Activated CD8-positive, alpha-beta T cell treated with anti-CD3 and anti-CD28 coated beads, Interleukin-2, amount 10 ng/mL, durations not matched to agents 7 days and 5 days (primary cell): ENCODE measurements around the gene KRTAP17-1. TPM values are rescaled to one million over a fixed set of nuclear protein-coding genes. Genes with fewer than 3 reads are reported as not detected.
"Not testable (repeated sequence)": the region's sequence is repeated elsewhere in the genome, so short reads cannot be mapped to it uniquely, and the experiment has no call there.

Experiments used
- ATAC-seq: fragments of 150-1000 bp; cut with Tn5 transposase; one replicate; pipeline ENCODE4 v1.10.0; 2021; ENCODE audit warnings: moderate library complexity
- CTCF ChIA-PET: fragments of 350-600 bp; sonication (Branson Sonifier 250); formaldehyde crosslinking; loops from one replicate; lab custom pipeline; 2021; ENCODE audit warnings: antibody characterized with exemption; lab: Charles Lee
- POLR2A ChIA-PET: fragments of 350-600 bp; sonication (Branson Sonifier 250); formaldehyde crosslinking; loops from one replicate; lab custom pipeline; 2021; ENCODE audit warnings: antibody characterized with exemption; lab: Charles Lee
- DNase-seq: peaks from one replicate; pipeline ENCODE4 v3.0.0-alpha.2; 2020
- H3K27ac Mint-ChIP-seq: one replicate; pipeline ENCODE4 v1.8.0; 2021; ENCODE audit warnings: mild to moderate bottlenecking, mixed read lengths
- H3K27me3 Mint-ChIP-seq: one replicate; pipeline ENCODE4 v1.8.0; 2021; ENCODE audit warnings: low read depth, mixed read lengths
- H3K36me3 Mint-ChIP-seq: one replicate; pipeline ENCODE4 v1.8.0; 2021; ENCODE audit warnings: low read depth, mixed read lengths
- H3K4me1 Mint-ChIP-seq: one replicate; pipeline ENCODE4 v1.8.0; 2021; ENCODE audit warnings: low read depth, mixed read lengths
- H3K4me3 Mint-ChIP-seq: one replicate; pipeline ENCODE4 v1.8.0; 2021; ENCODE audit warnings: mild to moderate bottlenecking, mixed read lengths
- H3K9me3 Mint-ChIP-seq: one replicate; pipeline ENCODE4 v1.8.0; 2022; ENCODE audit warnings: mixed read lengths; ENCODE audit not compliant: insufficient read depth
- total RNA-seq, 2 experiments: library from RNA; stranded (reverse); gene quantifications; one replicate each; pipeline ENCODE4 v1.2.3, GENCODE V29; 2021

Gene KRTAP17-1
- total RNA-seq: not detected

- POLR2A ChIA-PET: no interaction called here
- peaks cover 2% of the 10 kb centered on the region for H3K27me3 Mint-ChIP-seq
- ATAC-seq: no peak
- no peaks in the 10 kb centered on the region for H3K36me3 Mint-ChIP-seq
- peaks cover 10% of the 10 kb centered on the region for H3K4me1 Mint-ChIP-seq
- DNase-seq: no peak
- CTCF ChIA-PET: no interaction called here
- H3K4me3 Mint-ChIP-seq: no peak within 1 kb of the TSS
- H3K9me3 Mint-ChIP-seq: peaks cover 6% of the 10 kb centered on the region
- H3K27ac Mint-ChIP-seq: no peak within 1 kb of the TSS
Observed at GRCh38 chr17:41315204-41315794, at the start of gene KRTAP17-1. KRTAP17-1 (minus strand) TSS chr17:41315710; CDS start chr17:41315650, 60 bp downstream.

- CTCF ChIA-PET: no interaction called here
- no peaks in the 10 kb centered on the region for H3K36me3 Mint-ChIP-seq
- POLR2A ChIA-PET: no interaction called here
- no peak overlapping the region for H3K27ac Mint-ChIP-seq
- ATAC-seq: no peak
- H3K4me3 Mint-ChIP-seq: no peak overlapping the region
- peaks cover 8% of the 10 kb centered on the region for H3K9me3 Mint-ChIP-seq
- H3K4me1 Mint-ChIP-seq: no peaks in the 10 kb centered on the region
- H3K27me3 Mint-ChIP-seq: no peaks in the 10 kb centered on the region
- no peak for DNase-seq
Observed at GRCh38 chr17:41363881-41364280, 48.4 kb upstream of the KRTAP17-1 start.

- Mint-ChIP-seq H3K27ac (no peak overlapping the region), H3K36me3 (no peaks in the 10 kb centered on the region)
- CTCF ChIA-PET: no interaction called here
Observed at GRCh38 chr17:41360296-41360995, 44.9 kb upstream of the KRTAP17-1 start.

DNA sequence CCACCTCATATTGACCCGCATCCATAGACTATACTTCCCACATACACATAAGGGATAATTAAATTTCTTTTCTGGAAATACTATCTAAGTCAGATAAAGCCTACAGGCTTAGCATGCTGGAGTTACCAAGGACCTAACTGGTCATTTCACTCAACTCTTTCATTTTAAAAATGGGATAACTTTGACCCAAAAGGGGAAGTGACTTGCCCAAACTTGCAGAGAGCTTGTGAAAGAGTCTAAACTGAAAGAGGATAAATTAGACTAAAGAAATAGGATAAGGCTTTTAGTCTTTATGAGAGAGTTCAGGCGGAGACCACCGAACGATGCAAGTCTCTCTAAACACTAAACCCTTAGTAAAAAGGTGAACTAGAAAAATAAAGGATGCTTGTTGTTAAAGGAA is 39.0 kb upstream of the KRTAP17-1 start:
- POLR2A ChIA-PET: no interaction called here
- Mint-ChIP-seq H3K4me3 (no peak overlapping the region), H3K27me3 (peaks cover 21% of the 10 kb centered on the region), H3K27ac (no peak overlapping the region), H3K9me3 (no peaks in the 10 kb centered on the region), H3K36me3 (no peaks in the 10 kb centered on the region), H3K4me1 (no peaks in the 10 kb centered on the region)
- CTCF ChIA-PET: no interaction called here
- ATAC-seq (no peak), DNase-seq (no peak)

More at GRCh38 chr17:41360296-41360995, 44.9 kb upstream of the KRTAP17-1 start:
- Mint-ChIP-seq H3K4me3 (no peak overlapping the region), H3K27me3 (peaks cover 7% of the 10 kb centered on the region), H3K9me3 (peaks cover 8% of the 10 kb centered on the region), H3K4me1 (no peaks in the 10 kb centered on the region)
- no peak for ATAC-seq
- POLR2A ChIA-PET: no interaction called here
- no peak for DNase-seq

GRCh38 chr17:41352597-41353366 is 37.3 kb upstream of the KRTAP17-1 start:
- Mint-ChIP-seq H3K27ac (no peak overlapping the region), H3K9me3 (no peaks in the 10 kb centered on the region), H3K36me3 (no peaks in the 10 kb centered on the region), H3K27me3 (peaks cover 21% of the 10 kb centered on the region), H3K4me3 (no peak overlapping the region), H3K4me1 (no peaks in the 10 kb centered on the region)
- ChIA-PET POLR2A (no interaction called here), CTCF (interaction anchor here (1.1 kb wide), 1 partner anchor 310 kb away, joined by 3 read pairs; no protein-coding TSS in a partner anchor)
- no peak for ATAC-seq
- no peak for DNase-seq

DNA sequence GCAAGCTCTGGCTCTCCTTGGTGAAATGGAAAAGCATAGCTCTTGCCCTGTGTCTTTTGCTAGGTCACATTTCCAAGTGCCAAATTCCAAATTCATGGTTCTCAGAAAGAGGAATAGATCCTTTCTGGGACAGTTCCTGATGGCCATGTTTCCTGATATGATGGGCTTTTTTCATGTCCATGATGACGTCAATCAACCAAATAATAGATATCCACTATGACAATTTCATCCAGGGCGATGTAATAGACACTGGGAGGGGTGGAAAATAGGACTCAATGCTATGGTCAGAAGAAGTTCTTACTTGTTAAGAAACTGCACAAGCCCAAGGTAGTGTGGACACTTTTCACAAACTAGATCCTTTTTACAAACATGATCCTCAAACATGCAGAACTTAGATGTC is 35.7 kb upstream of the KRTAP17-1 start:
- POLR2A ChIA-PET: interaction anchor here (0.6 kb wide), 1 partner anchor 379 kb away, joined by 3 read pairs; no protein-coding TSS in a partner anchor
- Mint-ChIP-seq H3K36me3 (no peaks in the 10 kb centered on the region), H3K27me3 (peaks cover 14% of the 10 kb centered on the region), H3K9me3 (no peaks in the 10 kb centered on the region), H3K4me3 (no peak overlapping the region), H3K4me1 (no peaks in the 10 kb centered on the region), H3K27ac (no peak overlapping the region)
- CTCF ChIA-PET: interaction anchor here (1.8 kb wide), 1 partner anchor 10 kb away, joined by 5 read pairs; no protein-coding TSS in a partner anchor
- DNase-seq (no peak), ATAC-seq (no peak)

DNA sequence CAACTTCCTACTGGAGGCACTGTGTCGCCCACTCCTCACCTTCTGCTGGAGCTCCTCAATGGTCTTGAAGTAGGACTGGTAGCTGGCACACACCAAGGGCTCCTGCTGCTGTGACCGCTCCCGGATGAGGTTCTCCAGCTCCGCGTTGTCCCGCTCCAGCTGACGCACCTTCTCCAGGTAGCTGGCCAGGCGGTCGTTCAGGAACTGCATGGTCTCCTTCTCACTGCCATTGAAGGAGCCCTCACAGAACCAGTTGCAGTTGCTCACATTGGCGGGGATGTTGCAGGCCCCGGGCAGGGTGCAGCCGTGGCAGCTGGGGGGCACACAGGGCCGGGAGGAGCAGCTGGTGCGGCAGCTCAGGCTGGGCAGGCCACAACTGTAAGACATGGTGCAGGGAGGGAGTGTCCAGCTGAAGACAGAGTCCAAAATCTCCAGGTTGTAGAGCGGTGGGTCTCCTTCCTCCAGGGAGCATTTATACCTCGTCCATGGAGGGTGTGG is 34.9 kb upstream of the KRTAP17-1 start, which contains the start of gene KRT33A:
TSS of gene KRT33A (minus strand) at position 448 of the 498 bp plus-strand sequence. CDS start at position 387, 61 bp downstream.
- DNase-seq, H3K36me3 Mint-ChIP-seq, H3K27ac Mint-ChIP-seq, POLR2A ChIA-PET, H3K9me3 Mint-ChIP-seq, ATAC-seq, H3K4me3 Mint-ChIP-seq, H3K4me1 Mint-ChIP-seq: not testable (repeated sequence)
- H3K27me3 Mint-ChIP-seq: peaks cover 14% of the 10 kb centered on the region
- CTCF ChIA-PET: interaction anchor here (1.2 to 1.8 kb wide), 2 partner anchors 9 to 27 kb away, joined by 3 to 5 read pairs; no protein-coding TSS in a partner anchor

DNA sequence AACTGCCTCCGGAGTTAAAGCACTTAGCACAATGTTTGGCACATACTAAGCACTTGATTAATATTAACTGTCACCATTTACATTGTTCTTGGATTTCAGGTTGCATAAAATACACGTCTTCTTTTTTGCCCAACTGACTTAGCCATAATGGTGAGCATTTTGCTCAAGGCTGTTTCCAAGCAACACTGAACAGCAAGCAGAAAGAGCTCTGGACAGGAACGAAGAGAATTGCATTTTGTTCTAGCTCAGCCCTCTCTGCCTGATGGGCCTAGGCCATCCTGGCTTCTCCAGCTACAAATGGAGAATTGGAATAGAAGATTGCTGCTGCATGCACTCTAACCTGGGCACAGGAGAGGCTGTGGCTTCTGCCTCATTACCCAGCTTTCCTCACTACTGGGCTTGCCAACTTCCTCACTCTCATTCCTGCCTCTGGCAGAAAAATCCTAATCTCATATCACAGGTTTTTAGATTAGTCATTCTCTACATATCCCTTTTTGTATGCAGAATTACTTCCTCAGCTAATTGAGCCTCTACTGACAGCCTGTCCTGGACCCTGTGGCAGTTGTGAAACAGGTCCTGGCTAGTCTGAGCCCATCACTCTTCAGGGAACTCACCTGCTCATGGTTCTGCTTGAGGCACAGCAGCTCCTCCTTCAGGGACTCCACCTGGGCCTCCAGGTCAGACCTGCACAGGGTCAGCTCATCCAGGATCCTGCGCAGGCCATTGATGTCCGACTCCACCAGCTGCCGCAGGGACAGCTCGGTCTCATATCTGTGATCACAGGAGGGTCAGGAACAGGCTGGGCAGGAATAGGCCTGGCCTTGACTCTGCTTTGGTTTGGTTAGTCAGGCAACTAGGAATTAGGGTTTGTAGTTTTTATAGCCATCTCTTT is 32.6 kb upstream of the KRTAP17-1 start:
- ChIA-PET POLR2A (no interaction called here), CTCF (no interaction called here)
- H3K4me3 Mint-ChIP-seq: no peak overlapping the region
- ATAC-seq: no peak
- no peak for DNase-seq
- peaks cover 3% of the 10 kb centered on the region for H3K36me3 Mint-ChIP-seq
- H3K27me3 Mint-ChIP-seq: peaks cover 6% of the 10 kb centered on the region
- no peak overlapping the region for H3K27ac Mint-ChIP-seq
- H3K9me3 Mint-ChIP-seq: peaks cover 8% of the 10 kb centered on the region
- H3K4me1 Mint-ChIP-seq: no peaks in the 10 kb centered on the region

DNA sequence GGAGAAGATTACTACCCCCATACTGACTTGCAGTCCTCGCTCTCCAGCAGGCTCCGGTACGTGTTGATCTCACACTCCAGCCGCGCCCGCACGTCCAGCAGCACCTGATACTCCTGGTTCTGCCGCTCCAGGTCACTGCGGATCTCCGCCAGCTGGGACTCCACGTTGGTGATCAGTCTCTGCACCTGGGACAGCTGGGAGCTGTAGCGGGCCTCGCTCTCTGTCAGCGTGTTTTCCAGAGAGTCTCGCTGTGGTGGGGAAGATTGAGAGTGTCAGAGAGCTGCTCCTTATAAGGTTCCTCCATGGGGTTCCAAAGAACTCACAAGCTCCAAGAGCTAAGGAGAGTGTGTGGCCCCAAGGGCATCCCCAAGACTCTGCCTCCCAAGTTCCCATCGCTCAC is 30.9 kb upstream of the KRTAP17-1 start:
- H3K27ac Mint-ChIP-seq, ATAC-seq, H3K27me3 Mint-ChIP-seq, DNase-seq, H3K4me3 Mint-ChIP-seq, H3K4me1 Mint-ChIP-seq, POLR2A ChIA-PET: not testable (repeated sequence)
- H3K9me3 Mint-ChIP-seq: peaks cover 21% of the 10 kb centered on the region
- CTCF ChIA-PET: interaction anchor here (2.2 kb wide), 1 partner anchor 24 kb away, joined by 6 read pairs; no protein-coding TSS in a partner anchor
- H3K36me3 Mint-ChIP-seq: peaks cover 14% of the 10 kb centered on the region

GRCh38 chr17:41345992-41346391 is 30.5 kb upstream of the KRTAP17-1 start:
- ATAC-seq (no peak), DNase-seq (no peak)
- Mint-ChIP-seq H3K4me3 (no peak overlapping the region), H3K9me3 (peaks cover 21% of the 10 kb centered on the region), H3K27me3 (no peaks in the 10 kb centered on the region), H3K27ac (no peak overlapping the region), H3K36me3 (peaks cover 14% of the 10 kb centered on the region), H3K4me1 (peaks cover 11% of the 10 kb centered on the region)
- POLR2A ChIA-PET: no interaction called here
- CTCF ChIA-PET: interaction anchor here (2.2 kb wide), 1 partner anchor 24 kb away, joined by 6 read pairs; no protein-coding TSS in a partner anchor

DNA sequence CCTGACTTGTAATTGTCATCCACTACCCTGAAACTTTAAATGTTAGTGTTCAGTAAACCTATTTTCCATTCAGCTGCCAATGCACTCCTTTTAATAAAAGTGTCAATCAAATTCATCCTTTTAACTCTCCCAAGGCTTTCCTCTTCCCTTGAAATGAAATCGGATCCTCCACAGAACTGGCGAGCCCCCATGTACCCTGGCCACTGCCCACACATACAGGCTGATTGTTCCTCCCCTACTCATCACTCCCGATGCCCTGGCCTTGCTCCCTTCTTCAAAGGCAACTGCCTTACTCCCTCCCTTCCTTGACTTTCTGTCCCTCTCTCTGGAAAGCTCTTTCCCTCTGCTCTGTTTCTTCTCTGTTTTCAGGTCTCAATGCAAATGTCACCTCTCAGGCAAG is 27.5 kb upstream of the KRTAP17-1 start:
- H3K4me3 Mint-ChIP-seq: no peak overlapping the region
- peaks cover 37% of the 10 kb centered on the region for H3K4me1 Mint-ChIP-seq
- ChIA-PET POLR2A (no interaction called here), CTCF (no interaction called here)
- DNase-seq (no peak), ATAC-seq (no peak)
- peaks cover 16% of the 10 kb centered on the region for H3K36me3 Mint-ChIP-seq
- H3K27me3 Mint-ChIP-seq: no peaks in the 10 kb centered on the region
- no peak overlapping the region for H3K27ac Mint-ChIP-seq
- peaks cover 21% of the 10 kb centered on the region for H3K9me3 Mint-ChIP-seq
